Thyroid gland (tissue), 4 donors: Measurements from ENCODE around the gene SCUBE2. TPM values are rescaled to one million over a fixed set of nuclear protein-coding genes. Genes with fewer than 3 reads are reported as not detected.

Source experiments
- DNase-seq, 2 donors: peaks; one replicate each; pipeline ENCODE4 v3.0.0-alpha.2; 2019
- H3K27ac ChIP-seq, 3 donors: fragments of 200-600 bp; sonication (generic); 1 replicate in 2 of 3; 2 replicates in 1 of 3; pipeline ENCODE4 v1.5.1; 2016 to 2019; ENCODE audit warnings: mild to moderate bottlenecking in 1 of 3, moderate library complexity in 1 of 3
- H3K27me3 ChIP-seq: fragments of 200-600 bp; sonication (generic); one replicate; pipeline ENCODE4 v1.5.1; 2019
- H3K36me3 ChIP-seq, 2 donors: fragments of 200-600 bp; sonication (generic); one replicate each; pipeline ENCODE4 v1.5.1; 2016 to 2019
- H3K4me1 ChIP-seq, 2 donors: fragments of 200-600 bp; sonication (generic); one replicate each; pipeline ENCODE4 v1.5.1; 2017 to 2019
- H3K4me3 ChIP-seq, 3 donors: fragments of 200-600 bp; sonication (generic); replicated peaks in 1 of 3; 1 replicate in 2 of 3; 2 replicates in 1 of 3; pipeline ENCODE4 v1.5.1; 2016; ENCODE audit warnings: mild to moderate bottlenecking in 1 of 3
- H3K9me3 ChIP-seq: fragments of 200-600 bp; sonication (generic); one replicate; pipeline ENCODE4 v1.5.1; 2017
- CTCF ChIP-seq, 6 experiments: fragments of 200-600 bp in 3 of 6; fragments of 450-650 bp in 3 of 6; sonication (generic) in 3 of 6; IDR thresholded peaks; one replicate each; pipeline ENCODE4 v1.5.1; 2016 to 2019; ENCODE audit warnings: antibody characterized with exemption in 6 of 6, mild to moderate bottlenecking in 2 of 6, inconsistent platforms in 1 of 6, moderate library complexity in 1 of 6
- POLR2A ChIP-seq, 2 donors: fragments of 450-650 bp; IDR thresholded peaks; one replicate each; pipeline ENCODE4 v1.6.1; 2017; ENCODE audit warnings: antibody characterized with exemption in 2 of 2, mild to moderate bottlenecking in 2 of 2, moderate library complexity in 1 of 2
- WGBS, 2 donors: methylation state at CpG; one replicate each; pipeline ENCODE4 v1.1.5; 2017; 5-methylcytosine and 5-hydroxymethylcytosine counted together
- intact Hi-C: fragments of 100-400 bp; cut with DNase I; formaldehyde crosslinking; loops from one replicate; pipeline ENCODE4 v1.15.1; 2023
- total RNA-seq, 4 donors: library from RNA; depleted of rRNA; stranded (reverse); fragments of >200 nt; gene quantifications; one replicate each; pipeline ENCODE4 v1.2.3, GENCODE V29; 2016

The SCUBE2 gene
- total RNA-seq, 4 donors from 2014 or later = 1.2 to 4.9 (median 3.1) TPM

- H3K27ac ChIP-seq = no peak overlapping the region
- DNase-seq = no peak
- no peaks in the 10 kb centered on the region for H3K9me3 ChIP-seq
- intact Hi-C loops = no loop called here
- 85 to 88% methylated on average over 15 of the region's 15 CpGs for WGBS, 2 donors
- H3K4me1 ChIP-seq = peaks cover 0 to 21% of the 10 kb centered on the region in 2 donors
- TF ChIP-seq POLR2A (IDR thresholded peaks at IDR 0.05) = no peak
- TF ChIP-seq CTCF (IDR thresholded peaks at IDR 0.05) = no peak
- H3K4me3 ChIP-seq = no peak overlapping the region
- H3K27me3 ChIP-seq = no peaks in the 10 kb centered on the region
- no peaks in the 10 kb centered on the region for H3K36me3 ChIP-seq
Observed at GRCh38 chr11:9074338-9075029, 16.9 kb downstream of the SCUBE2 start.

- Histone ChIP-seq H3K9me3 (no peaks in the 10 kb centered on the region), H3K4me3 (no peak overlapping the region), H3K27ac (no peak overlapping the region), H3K4me1 (peaks cover 0 to 21% of the 10 kb centered on the region in 2 donors), H3K27me3 (no peaks in the 10 kb centered on the region), H3K36me3 (no peaks in the 10 kb centered on the region)
- intact Hi-C loops = no loop called here
- no peak for TF ChIP-seq POLR2A (IDR thresholded peaks at IDR 0.05)
- no peak for TF ChIP-seq CTCF (IDR thresholded peaks at IDR 0.05)
- no peak for DNase-seq
- 96 to 97% methylated on average over 6 of the region's 6 CpGs for WGBS, 2 donors
Observed at GRCh38 chr11:9073466-9074225, 17.8 kb downstream of the SCUBE2 start.

GRCh38 chr11:9072626-9073176, 18.7 kb downstream of the SCUBE2 start:
- H3K27ac ChIP-seq = no peak overlapping the region
- WGBS, 2 donors = 71 to 77% methylated on average over 7 of the region's 7 CpGs
- H3K4me3 ChIP-seq = no peak overlapping the region
- DNase-seq = no peak
- intact Hi-C loops = no loop called here
- no peaks in the 10 kb centered on the region for H3K27me3 ChIP-seq
- H3K36me3 ChIP-seq = no peaks in the 10 kb centered on the region
- H3K4me1 ChIP-seq = peaks cover 0 to 21% of the 10 kb centered on the region in 2 donors
- no peak for TF ChIP-seq POLR2A (IDR thresholded peaks at IDR 0.05)
- TF ChIP-seq CTCF (IDR thresholded peaks at IDR 0.05) = no peak
- H3K9me3 ChIP-seq = no peaks in the 10 kb centered on the region

GRCh38 chr11:9071692-9072091, 19.7 kb downstream of the SCUBE2 start:
- intact Hi-C loops = no loop called here
- Histone ChIP-seq H3K4me1 (peaks cover 0 to 21% of the 10 kb centered on the region in 2 donors), H3K4me3 (no peak overlapping the region), H3K9me3 (no peaks in the 10 kb centered on the region), H3K27ac (no peak overlapping the region), H3K27me3 (no peaks in the 10 kb centered on the region), H3K36me3 (no peaks in the 10 kb centered on the region)
- TF ChIP-seq POLR2A (IDR thresholded peaks at IDR 0.05) = no peak
- no peak for TF ChIP-seq CTCF (IDR thresholded peaks at IDR 0.05)
- no peak for DNase-seq
- 89 to 94% methylated on average over 3 of the region's 3 CpGs for WGBS, 2 donors
